H1 (cell line): ENCODE data around the gene ENO4.

Source experiments
- GTF2F1 ChIP-seq: IDR thresholded peaks from 2 replicates; pipeline ENCODE4 v1.6.1; 2012; ENCODE audit warnings: low read depth, low read length, improper control_type of control experiment, borderline replicate concordance
- KDM5A ChIP-seq: fragments of 200-600 bp; IDR thresholded peaks from 2 replicates; pipeline ENCODE4 v1.7.1; 2012; ENCODE audit warnings: mild to moderate bottlenecking, low read length, inconsistent platforms, mixed read lengths
- POLR2A ChIP-seq, 2 experiments: IDR thresholded peaks; 1 replicate in 1 of 2; 2 replicates in 1 of 2; pipeline ENCODE4 v1.6.1; 2011; ENCODE audit warnings: low read depth in 2 of 2, low read length in 2 of 2, mild to moderate bottlenecking in 2 of 2; ENCODE audit errors: control extremely low read depth in 1 of 2
- POLR2AphosphoS5 ChIP-seq: IDR thresholded peaks from 2 replicates; pipeline ENCODE4 v1.6.1; 2011; ENCODE audit warnings: low read depth, low read length
- TF ChIP-seq, protein P1 (sequence below), 3 experiments: IDR thresholded peaks; 1 replicate in 2 of 3; 2 replicates in 1 of 3; pipeline versions ENCODE4 v1.5.1 to v1.6.1; 2011; ENCODE audit warnings: low read length in 3 of 3, mild to moderate bottlenecking in 3 of 3, inconsistent platforms in 2 of 3, low read depth in 1 of 3, moderate library complexity in 1 of 3; ENCODE audit not compliant: insufficient read depth in 1 of 3; ENCODE audit errors: control extremely low read depth in 1 of 3

DNA sequence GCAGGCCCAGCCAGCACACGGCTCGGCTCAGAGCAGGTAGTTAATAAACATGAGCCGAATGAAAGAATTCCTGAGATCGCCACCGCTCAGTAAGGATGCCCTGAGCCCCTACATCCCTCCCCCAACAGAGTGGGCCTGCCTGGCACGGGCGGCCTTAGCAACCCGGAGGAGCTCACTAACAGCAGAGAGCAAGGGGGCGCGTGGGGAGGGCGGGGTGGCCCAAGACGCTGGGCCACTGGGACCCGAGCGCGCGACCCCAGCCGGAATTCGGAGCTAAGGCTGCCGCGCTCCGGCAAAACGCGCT lies 403 bp upstream of the ENO4 start:
- TF ChIP-seq KDM5A (no peak), GTF2F1 (no peak), POLR2AphosphoS5 (no peak), POLR2A (IDR thresholded peaks at IDR 0.05; ENCODE audit: control extremely low read depth in 1 of 2, low read depth in 2 of 2, low read length in 2 of 2) (no peak)
- TF ChIP-seq, protein P1, sequence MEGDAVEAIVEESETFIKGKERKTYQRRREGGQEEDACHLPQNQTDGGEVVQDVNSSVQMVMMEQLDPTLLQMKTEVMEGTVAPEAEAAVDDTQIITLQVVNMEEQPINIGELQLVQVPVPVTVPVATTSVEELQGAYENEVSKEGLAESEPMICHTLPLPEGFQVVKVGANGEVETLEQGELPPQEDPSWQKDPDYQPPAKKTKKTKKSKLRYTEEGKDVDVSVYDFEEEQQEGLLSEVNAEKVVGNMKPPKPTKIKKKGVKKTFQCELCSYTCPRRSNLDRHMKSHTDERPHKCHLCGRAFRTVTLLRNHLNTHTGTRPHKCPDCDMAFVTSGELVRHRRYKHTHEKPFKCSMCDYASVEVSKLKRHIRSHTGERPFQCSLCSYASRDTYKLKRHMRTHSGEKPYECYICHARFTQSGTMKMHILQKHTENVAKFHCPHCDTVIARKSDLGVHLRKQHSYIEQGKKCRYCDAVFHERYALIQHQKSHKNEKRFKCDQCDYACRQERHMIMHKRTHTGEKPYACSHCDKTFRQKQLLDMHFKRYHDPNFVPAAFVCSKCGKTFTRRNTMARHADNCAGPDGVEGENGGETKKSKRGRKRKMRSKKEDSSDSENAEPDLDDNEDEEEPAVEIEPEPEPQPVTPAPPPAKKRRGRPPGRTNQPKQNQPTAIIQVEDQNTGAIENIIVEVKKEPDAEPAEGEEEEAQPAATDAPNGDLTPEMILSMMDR (IDR thresholded peaks at IDR 0.05; ENCODE audit: control extremely low read depth in 1 of 3, insufficient read depth in 1 of 3, low read depth in 1 of 3, low read length in 3 of 3) = no peak
